NCI-H2196 (cell line): ENCODE data around the gene NBL1.
"Not testable (repeated sequence)": the region's sequence is repeated elsewhere in the genome, so short reads cannot be mapped to it uniquely, and the experiment has no call there.

Source experiments
- DNase-seq: peaks from one replicate; lab custom pipeline; 2025; ENCODE audit not compliant: unreplicated experiment; lab: John Stamatoyannopoulos, UW

Gene NBL1

GRCh38 chr1:19621274-19621950 is 22.7 kb upstream of the NBL1 start:
- DNase-seq = no peak

GRCh38 chr1:19622204-19622603 is 21.9 kb upstream of the NBL1 start:
- DNase-seq = no peak

GRCh38 chr1:19623523-19623922 is 20.6 kb upstream of the NBL1 start:
- DNase-seq = no peak

- DNase-seq = no peak
Measured at GRCh38 chr1:19625291-19625937, 18.7 kb upstream of the NBL1 start.

- DNase-seq = no peak
Measured at GRCh38 chr1:19628879-19629278, 15.2 kb upstream of the NBL1 start.

GRCh38 chr1:19629357-19629756 is 14.8 kb upstream of the NBL1 start:
- DNase-seq = no peak

- not testable (repeated sequence) for DNase-seq
Measured at GRCh38 chr1:19630192-19630591, 13.9 kb upstream of the NBL1 start.

GRCh38 chr1:19630720-19631395 is 13.3 kb upstream of the NBL1 start:
- DNase-seq = no peak

- no peak for DNase-seq
Measured at GRCh38 chr1:19632211-19632610, 11.9 kb upstream of the NBL1 start.

- DNase-seq = no peak
Measured at GRCh38 chr1:19633106-19633505, 11.0 kb upstream of the NBL1 start.

GRCh38 chr1:19635064-19635463 is 9.0 kb upstream of the NBL1 start:
- DNase-seq = not testable (repeated sequence)

GRCh38 chr1:19635646-19636045 is 8.5 kb upstream of the NBL1 start:
- no peak for DNase-seq

GRCh38 chr1:19636065-19636464 is 8.0 kb upstream of the NBL1 start:
- DNase-seq = no peak

- DNase-seq = not testable (repeated sequence)
Measured at GRCh38 chr1:19636749-19637148, 7.4 kb upstream of the NBL1 start.

GRCh38 chr1:19637606-19638005 is 6.5 kb upstream of the NBL1 start:
- no peak for DNase-seq

GRCh38 chr1:19639228-19639627 is 4.9 kb upstream of the NBL1 start:
- DNase-seq = not testable (repeated sequence)

- DNase-seq = peak; percentile 61
Measured at GRCh38 chr1:19639999-19640362, 4.1 kb upstream of the NBL1 start.

- peak; percentile 81 for DNase-seq
Measured at GRCh38 chr1:19640363-19641316, 3.5 kb upstream of the NBL1 start.

- peak; percentile 21 for DNase-seq
Measured at GRCh38 chr1:19643121-19643520, 990 bp upstream of the NBL1 start.

GRCh38 chr1:19644395-19644680 is 227 bp downstream of the NBL1 start:
- no peak for DNase-seq

- no peak for DNase-seq
Measured at GRCh38 chr1:19644681-19645410, 735 bp downstream of the NBL1 start.
